Smooth muscle cell (in vitro differentiated cells): ENCODE data around the gene CACYBP. TPM values are rescaled to one million over a fixed set of nuclear protein-coding genes. Genes with fewer than 3 reads are reported as not detected.

Experiments used
- DNase-seq: peaks from one replicate; lab custom pipeline; 2025; ENCODE audit not compliant: unreplicated experiment; lab: John Stamatoyannopoulos, UW
- H2AFZ ChIP-seq: fragments of 200-600 bp; sonication (generic); 2 replicates; pipeline ENCODE4 v1.6.0; 2016; ENCODE audit warnings: antibody characterized with exemption, low read depth, mild to moderate bottlenecking
- H3F3A ChIP-seq: fragments of 200-600 bp; sonication (generic); 2 replicates; pipeline ENCODE4 v1.6.0; 2017; ENCODE audit warnings: antibody characterized with exemption, low read depth
- H3K27ac ChIP-seq: fragments of 200-600 bp; sonication (generic); 2 replicates; pipeline ENCODE4 v1.5.1; 2016; ENCODE audit warnings: low read depth, mild to moderate bottlenecking
- H3K27me3 ChIP-seq: fragments of 200-600 bp; sonication (generic); 2 replicates; pipeline ENCODE4 v1.6.1; 2016; ENCODE audit warnings: low read depth, mild to moderate bottlenecking
- H3K36me3 ChIP-seq: fragments of 200-600 bp; sonication (generic); 2 replicates; pipeline ENCODE4 v1.5.1; 2016; ENCODE audit warnings: low read depth
- H3K4me1 ChIP-seq: fragments of 200-600 bp; sonication (generic); 2 replicates; pipeline ENCODE4 v1.5.1; 2016; ENCODE audit warnings: low read depth
- H3K4me2 ChIP-seq: fragments of 200-600 bp; sonication (generic); 2 replicates; pipeline ENCODE4 v1.6.0; 2016; ENCODE audit warnings: mild to moderate bottlenecking
- H3K4me3 ChIP-seq: fragments of 200-600 bp; sonication (generic); 2 replicates; pipeline ENCODE4 v1.5.1; 2016; ENCODE audit warnings: mild to moderate bottlenecking
- H3K79me2 ChIP-seq: fragments of 200-600 bp; sonication (generic); 2 replicates; pipeline ENCODE4 v1.6.0; 2016; ENCODE audit warnings: low read depth, mild to moderate bottlenecking
- H3K9ac ChIP-seq: fragments of 200-600 bp; sonication (generic); 2 replicates; pipeline ENCODE4 v1.6.0; 2016; ENCODE audit warnings: low read depth
- H3K9me3 ChIP-seq: fragments of 200-600 bp; sonication (generic); replicated peaks from 2 replicates; pipeline ENCODE4 v1.5.1; 2016; ENCODE audit warnings: low read depth
- H4K20me1 ChIP-seq: fragments of 200-600 bp; sonication (generic); 2 replicates; pipeline ENCODE4 v1.6.0; 2016; ENCODE audit warnings: low read depth
- WGBS: methylation state at CpG from one replicate; pipeline ENCODE4 v1.1.7; 2016; ENCODE audit warnings: low lambda C conversion rate; 5-methylcytosine and 5-hydroxymethylcytosine counted together
- polyA plus RNA-seq: library from polyadenylated mRNA; unstranded; fragments of >200 nt; fragmentation: Nextera tagmentation; extraction: Ambion mirVana; gene quantifications from 2 replicates; pipeline ENCODE4 v1.2.1, GENCODE V29; 2016
- total RNA-seq: library from RNA; depleted of rRNA; stranded (reverse); fragments of >200 nt; gene quantifications from 2 replicates; pipeline ENCODE4 v1.2.3, GENCODE V29; 2014
- TF ChIP-seq, protein P1 (sequence below): fragments of 200-600 bp; sonication (generic); IDR thresholded peaks from 2 replicates; pipeline ENCODE4 v1.5.1; 2017; ENCODE audit warnings: borderline replicate concordance, mild to moderate bottlenecking, antibody characterized with exemption; ENCODE audit not compliant: insufficient read depth, poor library complexity, severe bottlenecking

CACYBP gene
- total and polyA plus RNA-seq, 2 experiments from 2014 or later: 46.8 to 54.6 TPM

DNA sequence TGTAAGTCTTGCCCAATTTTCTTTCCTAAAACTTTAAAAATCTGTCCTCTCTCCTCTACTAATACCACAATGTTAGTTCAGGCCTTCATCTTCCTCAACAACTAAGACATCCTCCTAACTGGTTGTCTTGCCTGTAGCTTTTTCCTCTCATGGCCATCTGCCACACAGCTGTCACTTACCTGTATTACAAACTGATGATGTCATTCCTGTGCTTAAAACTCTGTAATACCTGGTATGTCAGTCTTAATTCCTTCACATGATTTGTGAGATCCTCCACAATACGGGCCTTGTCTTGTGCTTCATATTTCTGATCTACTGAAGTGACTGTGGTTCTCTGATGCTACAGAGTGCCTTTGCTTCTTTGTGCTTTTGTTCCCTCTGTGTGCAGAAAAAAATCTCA is 13.7 kb downstream of the CACYBP start:
- Histone ChIP-seq H3K27ac (peak overlapping the region; percentile 23), H3K4me3 (no peak overlapping the region), H2AFZ (no peak overlapping the region), H3K4me2 (no peak overlapping the region), H3K36me3 (peaks cover 21% of the 10 kb centered on the region), H3K9me3 (no peaks in the 10 kb centered on the region), H3K4me1 (no peaks in the 10 kb centered on the region), H4K20me1 (no peaks in the 10 kb centered on the region), H3K9ac (no peak overlapping the region), H3K79me2 (no peaks in the 10 kb centered on the region), H3F3A (no peaks in the 10 kb centered on the region), H3K27me3 (no peaks in the 10 kb centered on the region)
- 100% methylated on average over 1 of the region's 1 CpG for WGBS
- no peak for DNase-seq
- TF ChIP-seq, protein P1, sequence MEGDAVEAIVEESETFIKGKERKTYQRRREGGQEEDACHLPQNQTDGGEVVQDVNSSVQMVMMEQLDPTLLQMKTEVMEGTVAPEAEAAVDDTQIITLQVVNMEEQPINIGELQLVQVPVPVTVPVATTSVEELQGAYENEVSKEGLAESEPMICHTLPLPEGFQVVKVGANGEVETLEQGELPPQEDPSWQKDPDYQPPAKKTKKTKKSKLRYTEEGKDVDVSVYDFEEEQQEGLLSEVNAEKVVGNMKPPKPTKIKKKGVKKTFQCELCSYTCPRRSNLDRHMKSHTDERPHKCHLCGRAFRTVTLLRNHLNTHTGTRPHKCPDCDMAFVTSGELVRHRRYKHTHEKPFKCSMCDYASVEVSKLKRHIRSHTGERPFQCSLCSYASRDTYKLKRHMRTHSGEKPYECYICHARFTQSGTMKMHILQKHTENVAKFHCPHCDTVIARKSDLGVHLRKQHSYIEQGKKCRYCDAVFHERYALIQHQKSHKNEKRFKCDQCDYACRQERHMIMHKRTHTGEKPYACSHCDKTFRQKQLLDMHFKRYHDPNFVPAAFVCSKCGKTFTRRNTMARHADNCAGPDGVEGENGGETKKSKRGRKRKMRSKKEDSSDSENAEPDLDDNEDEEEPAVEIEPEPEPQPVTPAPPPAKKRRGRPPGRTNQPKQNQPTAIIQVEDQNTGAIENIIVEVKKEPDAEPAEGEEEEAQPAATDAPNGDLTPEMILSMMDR: no peak

DNA sequence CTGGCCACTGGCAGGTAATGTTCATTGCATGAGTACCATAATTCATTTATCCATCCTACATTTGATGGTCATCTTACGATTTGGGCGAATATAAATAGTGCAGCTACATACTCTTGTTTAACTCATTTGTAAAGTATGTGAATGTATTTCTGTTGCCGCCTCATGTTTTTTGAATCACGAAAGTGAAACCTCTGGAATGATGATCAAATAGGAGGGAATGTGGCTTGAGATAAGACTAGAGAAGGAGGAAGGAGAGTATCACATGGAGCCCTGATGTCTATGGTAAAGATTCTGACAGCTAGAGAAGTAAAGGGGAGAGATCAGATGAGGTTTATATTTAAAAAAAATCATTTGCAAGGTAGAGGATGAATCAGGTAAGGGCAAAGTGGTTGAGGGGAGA is 15.5 kb downstream of the CACYBP start:
- DNase-seq: no peak

DNA sequence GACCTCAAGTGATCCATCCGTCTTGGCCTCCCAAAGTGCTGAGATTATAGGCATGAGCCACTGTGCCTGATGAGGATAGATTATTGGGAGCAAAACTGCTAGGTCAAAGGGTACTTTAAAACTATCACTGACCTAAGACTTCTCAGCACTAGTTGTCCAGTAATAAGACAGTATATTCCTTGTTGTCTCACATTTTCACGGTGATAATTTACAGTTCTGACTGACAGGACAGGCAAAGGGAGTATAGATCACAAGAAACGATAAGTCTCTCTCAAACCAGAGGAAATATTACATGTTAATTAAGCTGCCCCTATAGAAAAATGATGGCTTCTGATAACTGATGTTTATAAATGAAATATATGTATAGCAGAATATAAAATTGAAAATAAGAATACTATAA is 19.8 kb downstream of the CACYBP start:
- Histone ChIP-seq H3K27me3 (no peaks in the 10 kb centered on the region), H3K4me2 (no peak overlapping the region), H3K9me3 (no peaks in the 10 kb centered on the region), H3K4me1 (peaks cover 6% of the 10 kb centered on the region), H3K36me3 (no peaks in the 10 kb centered on the region), H3K27ac (no peak overlapping the region), H3K79me2 (peaks cover 34% of the 10 kb centered on the region), H4K20me1 (peaks cover 6% of the 10 kb centered on the region), H3K4me3 (no peak overlapping the region), H3K9ac (no peak overlapping the region), H3F3A (no peaks in the 10 kb centered on the region), H2AFZ (no peak overlapping the region)
- 98% methylated on average over 3 of the region's 3 CpGs for WGBS
- DNase-seq: no peak
- TF ChIP-seq, protein P1: no peak

More for the DNA sequence above, 15.5 kb downstream of the CACYBP start:
- no peaks in the 10 kb centered on the region for H3K4me1 ChIP-seq
- H3F3A ChIP-seq: no peaks in the 10 kb centered on the region
- H3K27me3 ChIP-seq: no peaks in the 10 kb centered on the region
- 41% methylated on average over 4 of the region's 4 CpGs for WGBS
- no peak overlapping the region for H3K9ac ChIP-seq
- H3K27ac ChIP-seq: peak overlapping the region; percentile 28
- H2AFZ ChIP-seq: no peak overlapping the region
- no peaks in the 10 kb centered on the region for H4K20me1 ChIP-seq
- peak overlapping the region; percentile 9 for H3K4me2 ChIP-seq
- H3K4me3 ChIP-seq: no peak overlapping the region
- H3K79me2 ChIP-seq: peaks cover 10% of the 10 kb centered on the region
- TF ChIP-seq, protein P1: no peak
- H3K36me3 ChIP-seq: peaks cover 14% of the 10 kb centered on the region
- H3K9me3 ChIP-seq: no peaks in the 10 kb centered on the region
